Vagina (tissue), 2 donors: ENCODE data around the gene ATP5F1C. TPM values are rescaled to one million over a fixed set of nuclear protein-coding genes. Genes with fewer than 3 reads are reported as not detected.

ENCODE experiments used
- DNase-seq, 2 donors: peaks; one replicate each; pipeline ENCODE4 v3.0.0-alpha.2; 2017; ENCODE audit errors: extremely low spot score in 2 of 2
- H3K27ac ChIP-seq: fragments of 200-600 bp; sonication (generic); one replicate; pipeline ENCODE4 v1.5.1; 2019
- H3K27me3 ChIP-seq: fragments of 200-600 bp; sonication (generic); one replicate; pipeline ENCODE4 v1.5.1; 2019
- H3K36me3 ChIP-seq, 2 donors: fragments of 200-600 bp; sonication (generic); one replicate each; pipeline ENCODE4 v1.5.1; 2017 to 2019
- H3K4me1 ChIP-seq: fragments of 200-600 bp; sonication (generic); one replicate; pipeline ENCODE4 v1.5.1; 2019
- H3K4me3 ChIP-seq, 2 donors: fragments of 200-600 bp; sonication (generic); 1 replicate in 1 of 2; 2 replicates in 1 of 2; pipeline ENCODE4 v1.5.1; 2016 to 2019
- H3K9me3 ChIP-seq: fragments of 200-600 bp; sonication (generic); one replicate; pipeline ENCODE4 v1.5.1; 2019
- POLR2A ChIP-seq, 2 donors: fragments of 450-650 bp; IDR thresholded peaks; one replicate each; pipeline ENCODE4 v1.6.1; 2017; ENCODE audit warnings: antibody characterized with exemption in 2 of 2, mild to moderate bottlenecking in 2 of 2, moderate library complexity in 2 of 2
- POLR2AphosphoS5 ChIP-seq, 2 donors: sonication (generic); formaldehyde crosslinking; IDR thresholded peaks; one replicate each; pipeline ENCODE4 v1.9.0; 2017; ENCODE audit warnings: antibody characterized with exemption in 2 of 2, mild to moderate bottlenecking in 2 of 2, low read depth in 1 of 2; ENCODE audit not compliant: insufficient read depth in 1 of 2
- intact Hi-C: fragments of 100-400 bp; cut with DNase I; formaldehyde crosslinking; loops from one replicate; pipeline ENCODE4 v1.15.1; 2023
- total RNA-seq: library from RNA; depleted of rRNA; stranded (reverse); fragments of >200 nt; gene quantifications from one replicate; pipeline ENCODE4 v1.2.3, GENCODE V29; 2016
- TF ChIP-seq, protein P1 (sequence below), 3 experiments: fragments of 450-650 bp in 2 of 3; fragments of 200-600 bp in 1 of 3; sonication (generic) in 1 of 3; IDR thresholded peaks; one replicate each; pipeline ENCODE4 v1.5.1; 2017 to 2019; ENCODE audit warnings: antibody characterized with exemption in 3 of 3, mild to moderate bottlenecking in 2 of 3, moderate library complexity in 2 of 3

ATP5F1C gene
- total RNA-seq, 1 donor from 2014 or later: 188 TPM

DNA sequence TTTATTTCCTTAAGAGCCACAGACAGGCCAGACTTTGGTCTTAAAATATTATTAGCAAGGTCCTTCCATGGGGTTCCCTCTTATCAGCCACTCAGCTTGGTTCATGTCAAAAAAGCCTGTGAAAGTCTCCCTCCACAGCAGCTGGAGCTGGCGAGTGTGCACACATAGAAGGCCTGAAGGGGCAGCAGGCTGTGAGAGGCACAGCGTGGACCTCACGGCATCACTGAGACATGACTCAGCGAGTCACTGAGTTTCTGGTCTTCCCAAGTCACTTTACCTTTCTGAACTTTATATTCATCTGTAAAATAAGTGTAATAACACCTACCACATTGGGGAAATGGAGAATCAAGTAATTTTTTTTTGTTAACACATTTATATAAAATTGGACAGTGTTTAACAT is 39.0 kb downstream of the ATP5F1C start:
- intact Hi-C loops: no loop called here
- DNase-seq: no peak
- no peak for TF ChIP-seq POLR2A (IDR thresholded peaks at IDR 0.05)
- no peak for TF ChIP-seq POLR2AphosphoS5 (IDR thresholded peaks at IDR 0.05; ENCODE audit: insufficient read depth in 1 of 2, low read depth in 1 of 2)
- TF ChIP-seq, protein P1, sequence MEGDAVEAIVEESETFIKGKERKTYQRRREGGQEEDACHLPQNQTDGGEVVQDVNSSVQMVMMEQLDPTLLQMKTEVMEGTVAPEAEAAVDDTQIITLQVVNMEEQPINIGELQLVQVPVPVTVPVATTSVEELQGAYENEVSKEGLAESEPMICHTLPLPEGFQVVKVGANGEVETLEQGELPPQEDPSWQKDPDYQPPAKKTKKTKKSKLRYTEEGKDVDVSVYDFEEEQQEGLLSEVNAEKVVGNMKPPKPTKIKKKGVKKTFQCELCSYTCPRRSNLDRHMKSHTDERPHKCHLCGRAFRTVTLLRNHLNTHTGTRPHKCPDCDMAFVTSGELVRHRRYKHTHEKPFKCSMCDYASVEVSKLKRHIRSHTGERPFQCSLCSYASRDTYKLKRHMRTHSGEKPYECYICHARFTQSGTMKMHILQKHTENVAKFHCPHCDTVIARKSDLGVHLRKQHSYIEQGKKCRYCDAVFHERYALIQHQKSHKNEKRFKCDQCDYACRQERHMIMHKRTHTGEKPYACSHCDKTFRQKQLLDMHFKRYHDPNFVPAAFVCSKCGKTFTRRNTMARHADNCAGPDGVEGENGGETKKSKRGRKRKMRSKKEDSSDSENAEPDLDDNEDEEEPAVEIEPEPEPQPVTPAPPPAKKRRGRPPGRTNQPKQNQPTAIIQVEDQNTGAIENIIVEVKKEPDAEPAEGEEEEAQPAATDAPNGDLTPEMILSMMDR (IDR thresholded peaks at IDR 0.05): no peak

DNA sequence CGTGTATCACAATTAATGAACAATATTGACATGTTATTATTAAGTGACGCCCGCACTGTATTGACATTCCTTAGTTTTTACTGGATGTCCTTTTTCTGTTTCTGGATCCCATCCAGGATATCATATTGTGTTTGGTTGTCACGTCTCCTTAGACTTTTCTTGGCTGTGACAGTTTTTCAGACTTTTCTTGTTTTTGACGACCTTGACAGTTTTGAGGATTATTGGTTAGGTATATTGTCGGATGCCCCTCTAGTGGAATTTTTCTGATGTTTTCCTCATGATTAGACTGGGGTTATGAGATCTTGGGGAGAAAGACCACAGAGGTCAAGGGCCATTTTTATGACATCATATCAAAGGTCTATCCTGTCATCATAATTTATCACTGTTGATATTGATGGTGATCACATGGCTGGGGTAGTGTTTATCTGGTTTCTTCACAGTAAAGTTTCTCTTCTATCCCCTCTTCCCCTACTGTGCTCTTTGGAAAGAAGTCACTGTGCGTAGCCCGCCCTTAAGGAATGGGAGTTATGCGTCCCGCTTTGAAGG is 41.4 kb downstream of the ATP5F1C start:
- Histone ChIP-seq H3K4me3 (no peak overlapping the region), H3K27me3 (no peaks in the 10 kb centered on the region), H3K9me3 (no peaks in the 10 kb centered on the region), H3K4me1 (no peaks in the 10 kb centered on the region), H3K27ac (no peak overlapping the region), H3K36me3 (peaks cover 0 to 24% of the 10 kb centered on the region in 2 donors)
- intact Hi-C loops: no loop called here
- DNase-seq: no peak
- TF ChIP-seq POLR2AphosphoS5 (IDR thresholded peaks at IDR 0.05; ENCODE audit: insufficient read depth in 1 of 2, low read depth in 1 of 2) (no peak), POLR2A (IDR thresholded peaks at IDR 0.05) (no peak)
- TF ChIP-seq, protein P1 (IDR thresholded peaks at IDR 0.05): no peak

More for the DNA sequence above, 39.0 kb downstream of the ATP5F1C start:
- Histone ChIP-seq H3K27ac (no peak overlapping the region), H3K36me3 (peaks cover 0 to 27% of the 10 kb centered on the region in 2 donors), H3K27me3 (no peaks in the 10 kb centered on the region), H3K4me1 (no peaks in the 10 kb centered on the region), H3K9me3 (no peaks in the 10 kb centered on the region), H3K4me3 (no peak overlapping the region)

DNA sequence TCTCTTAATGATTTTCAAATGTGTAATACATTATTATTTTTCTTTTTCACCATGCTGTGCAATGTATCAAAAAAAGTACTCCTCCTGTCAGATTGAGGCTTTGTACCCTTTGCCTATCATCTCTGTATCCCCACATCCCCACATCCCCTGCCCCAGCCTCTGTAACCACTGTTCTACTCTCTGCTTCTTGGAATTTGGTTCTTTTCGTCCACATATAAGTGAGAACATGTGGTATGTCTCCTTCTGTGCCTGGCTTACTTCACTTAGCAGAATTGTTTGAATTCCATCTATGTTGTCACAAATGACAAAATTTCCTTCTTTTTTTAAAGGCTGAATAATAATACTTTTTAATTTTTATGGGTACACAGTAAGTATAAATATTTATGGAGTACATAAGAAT is 44.1 kb downstream of the ATP5F1C start:
- TF ChIP-seq, protein P1 (IDR thresholded peaks at IDR 0.05): no peak
- TF ChIP-seq POLR2A (IDR thresholded peaks at IDR 0.05): no peak
- no peak for TF ChIP-seq POLR2AphosphoS5 (IDR thresholded peaks at IDR 0.05; ENCODE audit: insufficient read depth in 1 of 2, low read depth in 1 of 2)
- no peaks in the 10 kb centered on the region for H3K9me3 ChIP-seq
- intact Hi-C loops: no loop called here
- no peaks in the 10 kb centered on the region for H3K27me3 ChIP-seq
- no peak for DNase-seq
- H3K4me1 ChIP-seq: no peaks in the 10 kb centered on the region
- no peak overlapping the region for H3K4me3 ChIP-seq
- no peak overlapping the region for H3K27ac ChIP-seq
- peaks cover 0 to 4% of the 10 kb centered on the region in 2 donors for H3K36me3 ChIP-seq

DNA sequence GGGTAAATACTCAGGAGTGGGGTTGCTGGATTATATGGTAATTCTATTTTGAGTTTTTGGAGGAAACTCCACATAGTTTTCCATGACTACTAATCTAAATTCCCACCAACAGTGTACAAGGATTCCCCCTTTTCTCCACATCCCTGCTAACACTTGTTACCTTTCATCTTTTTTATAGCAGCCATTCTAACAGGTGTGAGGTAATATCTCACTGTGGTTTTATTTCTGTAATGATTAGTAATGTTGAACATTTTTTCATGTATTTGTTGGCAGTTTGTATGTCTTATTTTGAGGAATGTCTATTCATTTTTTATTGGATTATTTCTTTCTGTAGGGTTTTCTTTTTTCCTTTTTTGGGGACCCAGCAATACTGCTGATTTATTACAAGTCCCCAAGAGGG is 45.2 kb downstream of the ATP5F1C start:
- Histone ChIP-seq H3K4me3 (no peak overlapping the region), H3K27me3 (no peaks in the 10 kb centered on the region), H3K9me3 (no peaks in the 10 kb centered on the region), H3K4me1 (no peaks in the 10 kb centered on the region), H3K36me3 (no peaks in the 10 kb centered on the region), H3K27ac (no peak overlapping the region)
- DNase-seq: no peak
- intact Hi-C loops: no loop called here
- TF ChIP-seq, protein P1 (IDR thresholded peaks at IDR 0.05): no peak
- no peak for TF ChIP-seq POLR2A (IDR thresholded peaks at IDR 0.05)
- no peak for TF ChIP-seq POLR2AphosphoS5 (IDR thresholded peaks at IDR 0.05; ENCODE audit: insufficient read depth in 1 of 2, low read depth in 1 of 2)

DNA sequence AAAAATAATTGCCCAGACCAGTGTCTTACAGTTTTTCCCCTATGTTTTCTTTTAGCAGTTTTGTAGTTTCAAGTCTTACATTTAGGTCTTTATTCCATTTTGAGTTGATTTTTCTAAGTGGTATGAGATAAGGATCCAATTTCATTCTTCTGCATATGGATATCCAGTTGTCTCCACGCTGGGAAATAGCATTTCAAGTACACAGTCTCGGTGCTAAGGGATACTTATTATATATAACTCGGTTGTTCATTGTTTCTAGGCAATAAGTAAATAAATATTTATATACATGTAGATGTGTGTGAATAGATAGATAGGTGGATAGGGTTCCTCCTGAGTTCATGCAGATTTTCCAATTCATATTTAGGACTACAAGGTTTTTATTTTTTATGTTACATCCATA is 46.3 kb downstream of the ATP5F1C start:
- no peaks in the 10 kb centered on the region for H3K9me3 ChIP-seq
- TF ChIP-seq POLR2AphosphoS5 (IDR thresholded peaks at IDR 0.05; ENCODE audit: insufficient read depth in 1 of 2, low read depth in 1 of 2) (no peak), POLR2A (IDR thresholded peaks at IDR 0.05) (no peak)
- TF ChIP-seq, protein P1 (IDR thresholded peaks at IDR 0.05): no peak
- no peaks in the 10 kb centered on the region for H3K27me3 ChIP-seq
- H3K4me3 ChIP-seq: no peak overlapping the region
- H3K36me3 ChIP-seq: no peaks in the 10 kb centered on the region
- DNase-seq: no peak
- H3K27ac ChIP-seq: no peak overlapping the region
- no peaks in the 10 kb centered on the region for H3K4me1 ChIP-seq
- intact Hi-C loops: no loop called here
